HepG2 (cell line): ENCODE results near the gene AKR1C4. TPM values are rescaled to one million over a fixed set of nuclear protein-coding genes. Genes with fewer than 3 reads are reported as not detected.
A peak's percentile ranks its signal among the peaks of the same experiment; 100 is the strongest.

Source experiments
- ATM ChIP-seq: fragments of 450-650 bp; IDR thresholded peaks from 2 replicates; pipeline ENCODE4 v1.7.1; 2017; ENCODE audit warnings: mild to moderate bottlenecking, borderline replicate concordance
- CENPX ChIP-seq: sonication (generic); formaldehyde crosslinking; IDR thresholded peaks from 2 replicates; pipeline ENCODE4 v1.9.0; 2021; ENCODE audit warnings: mild to moderate bottlenecking, missing genetic modification reagents, moderate library complexity
- HNF4A ChIP-seq: sonication (generic); formaldehyde crosslinking; IDR thresholded peaks from 2 replicates; pipeline ENCODE4 v1.4.0; 2020; ENCODE audit warnings: missing genetic modification reagents
- NFIC ChIP-seq: IDR thresholded peaks from 2 replicates; pipeline ENCODE4 v1.6.1; 2012; ENCODE audit warnings: mild to moderate bottlenecking, low read length, inconsistent platforms
- RFXAP ChIP-seq: sonication (generic); formaldehyde crosslinking; IDR thresholded peaks from 2 replicates; pipeline ENCODE4 v1.4.0; 2020; ENCODE audit warnings: missing genetic modification reagents, borderline replicate concordance
- SKI ChIP-seq: fragments of 450-650 bp; IDR thresholded peaks from one replicate; pipeline ENCODE4 v1.6.1; 2018; ENCODE audit warnings: mild to moderate bottlenecking; ENCODE audit not compliant: partially characterized antibody
- ZFP37 ChIP-seq: sonication (generic); formaldehyde crosslinking; IDR thresholded peaks from 2 replicates; pipeline ENCODE4 v1.4.0; 2020; ENCODE audit warnings: missing genetic modification reagents, borderline replicate concordance
- ZFP82 ChIP-seq: sonication (generic); formaldehyde crosslinking; IDR thresholded peaks from 2 replicates; pipeline ENCODE4 v1.5.1; 2020; ENCODE audit warnings: mild to moderate bottlenecking, missing genetic modification reagents, borderline replicate concordance
- ZNF292 ChIP-seq: sonication (generic); formaldehyde crosslinking; IDR thresholded peaks from 2 replicates; pipeline ENCODE4 v1.8.1; 2022; ENCODE audit warnings: mild to moderate bottlenecking, low read depth, missing genetic modification reagents, borderline replicate concordance
- ZNF883 ChIP-seq: sonication (generic); formaldehyde crosslinking; IDR thresholded peaks from 2 replicates; pipeline ENCODE4 v1.5.1; 2020; ENCODE audit warnings: mild to moderate bottlenecking, missing genetic modification reagents; ENCODE audit errors: not compliant biosample characterization
- polyA plus RNA-seq, 8 experiments: library from polyadenylated mRNA; depleted of rRNA in 3 of 8; stranded (reverse) in 7 of 8; unstranded in 1 of 8; fragments of >200 nt; fragmentation: Illumina TruSeq in 4 of 8; extraction: Trizol in 4 of 8; gene quantifications; 2 replicates each; pipeline versions ENCODE4 v1.2.1 to v1.2.3, GENCODE V29; 2011 to 2016; ENCODE audit warnings: low read depth in 4 of 8, missing spikeins in 1 of 8, mixed read lengths in 1 of 8; ENCODE audit not compliant: insufficient read depth in 1 of 8
- total RNA-seq, 5 experiments: library from RNA; depleted of rRNA; stranded (reverse); fragments of >200 nt; fragmentation: Illumina TruSeq; extraction: Trizol; gene quantifications; 2 replicates each; pipeline ENCODE4 v1.2.3, GENCODE V29; 2016; ENCODE audit warnings: low read depth in 1 of 5
- TF ChIP-seq, protein P1 (sequence below): sonication (generic); formaldehyde crosslinking; conservative IDR thresholded peaks from 2 replicates; pipeline ENCODE4 v1.8.0; 2022; ENCODE audit warnings: missing genetic modification reagents
- TF ChIP-seq, protein P2 (sequence below): sonication (generic); formaldehyde crosslinking; conservative IDR thresholded peaks from 2 replicates; pipeline ENCODE4 v1.4.0; 2020; ENCODE audit warnings: missing genetic modification reagents
- TF ChIP-seq, protein P3 (sequence below): sonication (generic); formaldehyde crosslinking; IDR thresholded peaks from 2 replicates; pipeline ENCODE4 v1.4.0; 2020; ENCODE audit warnings: missing genetic modification reagents
- TF ChIP-seq, protein P4 (sequence below): sonication (generic); formaldehyde crosslinking; IDR thresholded peaks from 2 replicates; pipeline ENCODE4 v1.8.0; 2022; ENCODE audit warnings: missing genetic modification reagents, mild to moderate bottlenecking, moderate library complexity, borderline replicate concordance
- TF ChIP-seq, protein P5 (sequence below): sonication (generic); formaldehyde crosslinking; IDR thresholded peaks from 2 replicates; pipeline ENCODE4 v1.5.0; 2020; ENCODE audit warnings: missing genetic modification reagents, mild to moderate bottlenecking, borderline replicate concordance
- TF ChIP-seq, protein P6 (sequence below): sonication (generic); formaldehyde crosslinking; IDR thresholded peaks from 2 replicates; pipeline ENCODE4 v1.8.1; 2023; ENCODE audit warnings: mild to moderate bottlenecking, moderate library complexity, missing genetic modification reagents
- TF ChIP-seq, protein P7 (sequence below): sonication (generic); formaldehyde crosslinking; IDR thresholded peaks from 2 replicates; pipeline ENCODE4 v1.5.0; 2020; ENCODE audit warnings: mild to moderate bottlenecking, missing genetic modification reagents
- TF ChIP-seq, protein P8 (sequence below): sonication (generic); formaldehyde crosslinking; IDR thresholded peaks from 2 replicates; pipeline ENCODE4 v1.8.1; 2023; ENCODE audit warnings: mild to moderate bottlenecking, missing genetic modification reagents

The AKR1C4 gene
- total and polyA plus RNA-seq, 2 of the 13 experiments (the other 11 are each of a cell fraction or from before 2014, with no cell fraction given): 0.18 to 1.3 TPM

DNA sequence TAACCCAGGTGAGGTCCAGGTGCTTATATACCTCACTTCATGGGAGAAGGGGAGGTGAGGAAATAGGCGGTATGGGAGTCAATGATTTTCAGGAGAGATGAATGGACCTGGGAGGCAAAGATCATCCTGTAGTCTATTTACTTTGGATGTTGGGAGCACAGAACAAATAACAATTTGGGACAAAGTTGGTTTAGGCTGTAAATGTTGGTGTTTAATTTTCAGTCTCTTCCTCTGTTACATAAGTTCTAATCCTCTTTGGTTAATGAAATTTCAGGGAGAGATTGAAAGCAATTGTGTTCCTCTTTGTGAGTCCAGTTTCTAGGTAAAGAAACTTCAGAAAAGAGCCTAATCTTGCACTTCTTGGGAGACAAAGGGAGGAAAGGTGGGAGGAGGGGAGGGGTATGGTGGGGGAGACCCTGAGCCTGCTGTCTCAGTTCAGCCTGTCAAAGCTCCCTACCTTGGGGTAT lies 46.9 kb downstream of the AKR1C4 start (continued):
- TF ChIP-seq, protein P1, sequence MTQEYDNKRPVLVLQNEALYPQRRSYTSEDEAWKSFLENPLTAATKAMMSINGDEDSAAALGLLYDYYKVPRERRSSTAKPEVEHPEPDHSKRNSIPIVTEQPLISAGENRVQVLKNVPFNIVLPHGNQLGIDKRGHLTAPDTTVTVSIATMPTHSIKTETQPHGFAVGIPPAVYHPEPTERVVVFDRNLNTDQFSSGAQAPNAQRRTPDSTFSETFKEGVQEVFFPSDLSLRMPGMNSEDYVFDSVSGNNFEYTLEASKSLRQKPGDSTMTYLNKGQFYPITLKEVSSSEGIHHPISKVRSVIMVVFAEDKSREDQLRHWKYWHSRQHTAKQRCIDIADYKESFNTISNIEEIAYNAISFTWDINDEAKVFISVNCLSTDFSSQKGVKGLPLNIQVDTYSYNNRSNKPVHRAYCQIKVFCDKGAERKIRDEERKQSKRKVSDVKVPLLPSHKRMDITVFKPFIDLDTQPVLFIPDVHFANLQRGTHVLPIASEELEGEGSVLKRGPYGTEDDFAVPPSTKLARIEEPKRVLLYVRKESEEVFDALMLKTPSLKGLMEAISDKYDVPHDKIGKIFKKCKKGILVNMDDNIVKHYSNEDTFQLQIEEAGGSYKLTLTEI (CRISPR knock-in tag): no peak
- TF ChIP-seq, protein P2, sequence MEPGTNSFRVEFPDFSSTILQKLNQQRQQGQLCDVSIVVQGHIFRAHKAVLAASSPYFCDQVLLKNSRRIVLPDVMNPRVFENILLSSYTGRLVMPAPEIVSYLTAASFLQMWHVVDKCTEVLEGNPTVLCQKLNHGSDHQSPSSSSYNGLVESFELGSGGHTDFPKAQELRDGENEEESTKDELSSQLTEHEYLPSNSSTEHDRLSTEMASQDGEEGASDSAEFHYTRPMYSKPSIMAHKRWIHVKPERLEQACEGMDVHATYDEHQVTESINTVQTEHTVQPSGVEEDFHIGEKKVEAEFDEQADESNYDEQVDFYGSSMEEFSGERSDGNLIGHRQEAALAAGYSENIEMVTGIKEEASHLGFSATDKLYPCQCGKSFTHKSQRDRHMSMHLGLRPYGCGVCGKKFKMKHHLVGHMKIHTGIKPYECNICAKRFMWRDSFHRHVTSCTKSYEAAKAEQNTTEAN (CRISPR knock-in tag): peak; percentile 56; the same call in 1 of the 2 replicates
- TF ChIP-seq, protein P3, sequence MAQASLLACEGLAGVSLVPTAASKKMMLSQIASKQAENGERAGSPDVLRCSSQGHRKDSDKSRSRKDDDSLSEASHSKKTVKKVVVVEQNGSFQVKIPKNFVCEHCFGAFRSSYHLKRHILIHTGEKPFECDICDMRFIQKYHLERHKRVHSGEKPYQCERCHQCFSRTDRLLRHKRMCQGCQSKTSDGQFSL: no peak
- TF ChIP-seq ATM (no peak), ZNF883 (no peak), ZFP82 (CRISPR knock-in tag) (no peak), CENPX (CRISPR knock-in tag) (no peak), SKI (peak; percentile 83), NFIC (peak; percentile 94), HNF4A (CRISPR knock-in tag) (peak; percentile 99), ZFP37 (no peak), RFXAP (no peak), ZNF292 (no peak; the same call in 1 of the 2 replicates)
- TF ChIP-seq, protein P4, sequence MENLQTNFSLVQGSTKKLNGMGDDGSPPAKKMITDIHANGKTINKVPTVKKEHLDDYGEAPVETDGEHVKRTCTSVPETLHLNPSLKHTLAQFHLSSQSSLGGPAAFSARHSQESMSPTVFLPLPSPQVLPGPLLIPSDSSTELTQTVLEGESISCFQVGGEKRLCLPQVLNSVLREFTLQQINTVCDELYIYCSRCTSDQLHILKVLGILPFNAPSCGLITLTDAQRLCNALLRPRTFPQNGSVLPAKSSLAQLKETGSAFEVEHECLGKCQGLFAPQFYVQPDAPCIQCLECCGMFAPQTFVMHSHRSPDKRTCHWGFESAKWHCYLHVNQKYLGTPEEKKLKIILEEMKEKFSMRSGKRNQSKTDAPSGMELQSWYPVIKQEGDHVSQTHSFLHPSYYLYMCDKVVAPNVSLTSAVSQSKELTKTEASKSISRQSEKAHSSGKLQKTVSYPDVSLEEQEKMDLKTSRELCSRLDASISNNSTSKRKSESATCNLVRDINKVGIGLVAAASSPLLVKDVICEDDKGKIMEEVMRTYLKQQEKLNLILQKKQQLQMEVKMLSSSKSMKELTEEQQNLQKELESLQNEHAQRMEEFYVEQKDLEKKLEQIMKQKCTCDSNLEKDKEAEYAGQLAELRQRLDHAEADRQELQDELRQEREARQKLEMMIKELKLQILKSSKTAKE (CRISPR knock-in tag): peak; percentile 77; the same call in 1 of the 2 replicates
- TF ChIP-seq, protein P5, sequence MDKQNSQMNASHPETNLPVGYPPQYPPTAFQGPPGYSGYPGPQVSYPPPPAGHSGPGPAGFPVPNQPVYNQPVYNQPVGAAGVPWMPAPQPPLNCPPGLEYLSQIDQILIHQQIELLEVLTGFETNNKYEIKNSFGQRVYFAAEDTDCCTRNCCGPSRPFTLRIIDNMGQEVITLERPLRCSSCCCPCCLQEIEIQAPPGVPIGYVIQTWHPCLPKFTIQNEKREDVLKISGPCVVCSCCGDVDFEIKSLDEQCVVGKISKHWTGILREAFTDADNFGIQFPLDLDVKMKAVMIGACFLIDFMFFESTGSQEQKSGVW (CRISPR knock-in tag): no peak
- TF ChIP-seq, protein P6, sequence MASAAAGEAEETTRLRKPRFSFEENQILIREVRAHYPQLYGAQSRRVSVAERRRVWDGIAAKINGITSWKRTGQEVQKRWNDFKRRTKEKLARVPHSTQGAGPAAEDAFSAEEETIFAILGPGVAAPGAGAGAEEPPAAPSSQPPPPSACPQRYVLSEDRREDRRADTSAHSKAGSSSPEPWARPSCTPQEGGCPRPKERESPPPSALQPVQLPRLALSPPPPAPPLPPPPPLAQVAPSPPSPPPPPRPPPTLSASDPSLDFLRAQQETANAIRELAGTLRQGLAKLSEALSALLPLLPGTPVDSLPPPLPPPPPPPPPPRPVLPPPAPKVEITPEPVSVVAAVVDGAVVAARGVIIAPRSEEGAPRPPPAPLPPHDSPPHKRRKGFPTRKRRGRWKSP (CRISPR knock-in tag): peak; percentile 47; the same call in 1 of the 2 replicates
- TF ChIP-seq, protein P7, sequence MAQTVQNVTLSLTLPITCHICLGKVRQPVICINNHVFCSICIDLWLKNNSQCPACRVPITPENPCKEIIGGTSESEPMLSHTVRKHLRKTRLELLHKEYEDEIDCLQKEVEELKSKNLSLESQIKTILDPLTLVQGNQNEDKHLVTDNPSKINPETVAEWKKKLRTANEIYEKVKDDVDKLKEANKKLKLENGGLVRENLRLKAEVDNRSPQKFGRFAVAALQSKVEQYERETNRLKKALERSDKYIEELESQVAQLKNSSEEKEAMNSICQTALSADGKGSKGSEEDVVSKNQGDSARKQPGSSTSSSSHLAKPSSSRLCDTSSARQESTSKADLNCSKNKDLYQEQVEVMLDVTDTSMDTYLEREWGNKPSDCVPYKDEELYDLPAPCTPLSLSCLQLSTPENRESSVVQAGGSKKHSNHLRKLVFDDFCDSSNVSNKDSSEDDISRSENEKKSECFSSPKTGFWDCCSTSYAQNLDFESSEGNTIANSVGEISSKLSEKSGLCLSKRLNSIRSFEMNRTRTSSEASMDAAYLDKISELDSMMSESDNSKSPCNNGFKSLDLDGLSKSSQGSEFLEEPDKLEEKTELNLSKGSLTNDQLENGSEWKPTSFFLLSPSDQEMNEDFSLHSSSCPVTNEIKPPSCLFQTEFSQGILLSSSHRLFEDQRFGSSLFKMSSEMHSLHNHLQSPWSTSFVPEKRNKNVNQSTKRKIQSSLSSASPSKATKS (CRISPR knock-in tag): no peak
- TF ChIP-seq, protein P8, sequence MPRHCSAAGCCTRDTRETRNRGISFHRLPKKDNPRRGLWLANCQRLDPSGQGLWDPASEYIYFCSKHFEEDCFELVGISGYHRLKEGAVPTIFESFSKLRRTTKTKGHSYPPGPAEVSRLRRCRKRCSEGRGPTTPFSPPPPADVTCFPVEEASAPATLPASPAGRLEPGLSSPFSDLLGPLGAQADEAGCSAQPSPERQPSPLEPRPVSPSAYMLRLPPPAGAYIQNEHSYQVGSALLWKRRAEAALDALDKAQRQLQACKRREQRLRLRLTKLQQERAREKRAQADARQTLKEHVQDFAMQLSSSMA (CRISPR knock-in tag): no peak
